Neural cell (in vitro differentiated cells): ENCODE data around the gene PTPRG. TPM values are rescaled to one million over a fixed set of nuclear protein-coding genes. Genes with fewer than 3 reads are reported as not detected.

Experiments used
- H2AFZ ChIP-seq: fragments of 200-600, 300-800 bp; sonication (generic), shearing (Covaris generic); 2 replicates; pipeline ENCODE4 v1.6.0; 2014; ENCODE audit warnings: low read depth, mild to moderate bottlenecking, antibody characterized with exemption, low read length, moderate library complexity
- H3F3A ChIP-seq: fragments of 200-600 bp; shearing (Covaris generic); 2 replicates; pipeline ENCODE4 v1.6.1; 2016; ENCODE audit warnings: mild to moderate bottlenecking, moderate library complexity, mixed read lengths, antibody characterized with exemption, low read length; ENCODE audit not compliant: insufficient read depth, poor library complexity, severe bottlenecking
- H3K27ac ChIP-seq: fragments of 200-600, 300-800 bp; sonication (generic), shearing (Covaris generic); 2 replicates; pipeline ENCODE4 v1.5.1; 2014; ENCODE audit warnings: mild to moderate bottlenecking, low read length, moderate library complexity
- H3K27me3 ChIP-seq: fragments of 300-800, 200-600 bp; sonication (generic), shearing (Covaris generic); 2 replicates; pipeline ENCODE4 v1.6.0; 2014; ENCODE audit warnings: mild to moderate bottlenecking, low read depth, low read length, moderate library complexity; ENCODE audit not compliant: insufficient read depth
- H3K36me3 ChIP-seq: fragments of 300-800, 200-600 bp; sonication (generic), shearing (Covaris generic); 2 replicates; pipeline ENCODE4 v1.5.1; 2014; ENCODE audit warnings: mild to moderate bottlenecking, antibody characterized with exemption, low read length, moderate library complexity; ENCODE audit not compliant: insufficient read depth
- H3K4me2 ChIP-seq: fragments of 300-800, 200-600 bp; sonication (generic), shearing (Covaris generic); 2 replicates; pipeline ENCODE4 v1.6.0; 2014; ENCODE audit warnings: mild to moderate bottlenecking, low read length
- H3K4me3 ChIP-seq: fragments of 300-800, 200-600 bp; sonication (generic), shearing (Covaris generic); 2 replicates; pipeline ENCODE4 v1.5.1; 2014; ENCODE audit warnings: mild to moderate bottlenecking, low read length, moderate library complexity
- H3K79me2 ChIP-seq: fragments of 200-600 bp; shearing (Covaris generic); replicated peaks from 2 replicates; pipeline ENCODE4 v1.6.0; 2014; ENCODE audit warnings: mild to moderate bottlenecking, low read length, moderate library complexity; ENCODE audit not compliant: insufficient read depth
- H3K9ac ChIP-seq: fragments of 300-800, 200-600 bp; sonication (generic), shearing (Covaris generic); 2 replicates; pipeline ENCODE4 v1.6.1; 2016; ENCODE audit warnings: mild to moderate bottlenecking, low read length, mixed read lengths
- H3K9me2 ChIP-seq: fragments of 200-600 bp; shearing (Covaris generic); 2 replicates; pipeline ENCODE4 v1.6.1; 2016; ENCODE audit warnings: mild to moderate bottlenecking, low read length, mixed read lengths; ENCODE audit not compliant: insufficient read depth
- H3K9me3 ChIP-seq: fragments of 200-600, 300-800 bp; sonication (generic), shearing (Covaris generic); 2 replicates; pipeline ENCODE4 v1.6.1; 2016; ENCODE audit warnings: mild to moderate bottlenecking, mixed run types, low read length, moderate library complexity, mixed read lengths
- H4K20me1 ChIP-seq: fragments of 200-600 bp; shearing (Covaris generic); 2 replicates; pipeline ENCODE4 v1.6.1; 2016; ENCODE audit warnings: mild to moderate bottlenecking, mixed run types; ENCODE audit not compliant: insufficient read depth
- EP300 ChIP-seq: fragments of 450-650 bp; conservative IDR thresholded peaks from 2 replicates; pipeline ENCODE4 v1.6.1; 2014; ENCODE audit warnings: antibody characterized with exemption, mild to moderate bottlenecking, moderate library complexity; ENCODE audit not compliant: poor library complexity, severe bottlenecking
- EZH2 ChIP-seq: fragments of 200-600, 300-800 bp; shearing (Covaris generic), sonication (generic); IDR thresholded peaks from 2 replicates; pipeline ENCODE4 v1.6.1; 2014; ENCODE audit warnings: antibody characterized with exemption, low read length, borderline replicate concordance, mild to moderate bottlenecking; ENCODE audit not compliant: insufficient read depth, poor library complexity, severe bottlenecking
- MXI1 ChIP-seq: fragments of 450-650 bp; conservative IDR thresholded peaks from 2 replicates; pipeline ENCODE4 v1.6.1; 2014; ENCODE audit warnings: antibody characterized with exemption, mild to moderate bottlenecking; ENCODE audit not compliant: poor library complexity, severe bottlenecking
- POLR2AphosphoS5 ChIP-seq: IDR thresholded peaks from 2 replicates; pipeline ENCODE4 v1.6.1; 2012
- RAD21 ChIP-seq: fragments of 450-650 bp; conservative IDR thresholded peaks from 2 replicates; pipeline ENCODE4 v1.6.1; 2014; ENCODE audit warnings: antibody characterized with exemption, mild to moderate bottlenecking, moderate library complexity
- SMC3 ChIP-seq: fragments of 450-650 bp; conservative IDR thresholded peaks from 2 replicates; pipeline ENCODE4 v1.6.1; 2014; ENCODE audit warnings: antibody characterized with exemption, mild to moderate bottlenecking, moderate library complexity; ENCODE audit not compliant: poor library complexity
- TAF1 ChIP-seq: IDR thresholded peaks from 2 replicates; pipeline ENCODE4 v1.6.1; 2012; ENCODE audit warnings: low read depth
- polyA plus RNA-seq: library from polyadenylated mRNA; depleted of rRNA; stranded (reverse); fragments of >200 nt; gene quantifications from 2 replicates; pipeline ENCODE4 v1.2.3, GENCODE V29; 2014
- TF ChIP-seq, protein P1 (sequence below): fragments of 450-650 bp; IDR thresholded peaks from 2 replicates; pipeline ENCODE4 v1.5.1; 2014; ENCODE audit warnings: antibody characterized with exemption, mild to moderate bottlenecking, moderate library complexity; ENCODE audit not compliant: poor library complexity, severe bottlenecking
- TF ChIP-seq, protein P2 (sequence below): IDR thresholded peaks from 2 replicates; pipeline ENCODE4 v1.6.1; 2012; ENCODE audit warnings: borderline replicate concordance

PTPRG gene
- polyA plus RNA-seq, 1 donor from 2014 or later = 33.1 TPM

DNA sequence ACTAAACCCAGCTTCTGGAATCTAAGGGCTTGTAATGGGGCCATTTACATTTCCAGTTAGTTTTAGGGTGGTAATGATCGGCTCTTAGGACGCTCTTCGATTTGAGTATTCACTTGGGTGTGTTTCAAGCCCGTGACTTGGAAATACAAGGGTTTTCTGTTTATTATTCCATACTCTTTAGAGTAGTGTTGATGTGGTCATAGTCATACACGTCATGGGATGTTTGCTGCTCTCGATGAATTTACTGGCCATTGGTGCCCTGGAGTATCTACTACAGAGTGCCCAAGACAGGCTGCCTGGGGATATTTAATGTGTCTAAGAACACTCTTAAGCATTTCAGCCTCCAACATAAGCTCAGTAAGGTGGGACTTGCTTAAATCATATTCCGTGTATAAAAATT, 64.1 kb downstream of the PTPRG start:
- Histone ChIP-seq H4K20me1 (no peaks in the 10 kb centered on the region), H3K79me2 (no peaks in the 10 kb centered on the region), H3K9ac (no peak overlapping the region), H3K27ac (no peak overlapping the region), H3F3A (no peaks in the 10 kb centered on the region), H3K4me2 (no peak overlapping the region), H2AFZ (no peak overlapping the region), H3K36me3 (no peaks in the 10 kb centered on the region), H3K4me3 (no peak overlapping the region), H3K9me3 (no peaks in the 10 kb centered on the region), H3K27me3 (no peaks in the 10 kb centered on the region), H3K9me2 (no peaks in the 10 kb centered on the region)
- no peak for TF ChIP-seq EP300
- no peak for TF ChIP-seq EZH2
- TF ChIP-seq, protein P1, sequence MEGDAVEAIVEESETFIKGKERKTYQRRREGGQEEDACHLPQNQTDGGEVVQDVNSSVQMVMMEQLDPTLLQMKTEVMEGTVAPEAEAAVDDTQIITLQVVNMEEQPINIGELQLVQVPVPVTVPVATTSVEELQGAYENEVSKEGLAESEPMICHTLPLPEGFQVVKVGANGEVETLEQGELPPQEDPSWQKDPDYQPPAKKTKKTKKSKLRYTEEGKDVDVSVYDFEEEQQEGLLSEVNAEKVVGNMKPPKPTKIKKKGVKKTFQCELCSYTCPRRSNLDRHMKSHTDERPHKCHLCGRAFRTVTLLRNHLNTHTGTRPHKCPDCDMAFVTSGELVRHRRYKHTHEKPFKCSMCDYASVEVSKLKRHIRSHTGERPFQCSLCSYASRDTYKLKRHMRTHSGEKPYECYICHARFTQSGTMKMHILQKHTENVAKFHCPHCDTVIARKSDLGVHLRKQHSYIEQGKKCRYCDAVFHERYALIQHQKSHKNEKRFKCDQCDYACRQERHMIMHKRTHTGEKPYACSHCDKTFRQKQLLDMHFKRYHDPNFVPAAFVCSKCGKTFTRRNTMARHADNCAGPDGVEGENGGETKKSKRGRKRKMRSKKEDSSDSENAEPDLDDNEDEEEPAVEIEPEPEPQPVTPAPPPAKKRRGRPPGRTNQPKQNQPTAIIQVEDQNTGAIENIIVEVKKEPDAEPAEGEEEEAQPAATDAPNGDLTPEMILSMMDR = no peak

DNA sequence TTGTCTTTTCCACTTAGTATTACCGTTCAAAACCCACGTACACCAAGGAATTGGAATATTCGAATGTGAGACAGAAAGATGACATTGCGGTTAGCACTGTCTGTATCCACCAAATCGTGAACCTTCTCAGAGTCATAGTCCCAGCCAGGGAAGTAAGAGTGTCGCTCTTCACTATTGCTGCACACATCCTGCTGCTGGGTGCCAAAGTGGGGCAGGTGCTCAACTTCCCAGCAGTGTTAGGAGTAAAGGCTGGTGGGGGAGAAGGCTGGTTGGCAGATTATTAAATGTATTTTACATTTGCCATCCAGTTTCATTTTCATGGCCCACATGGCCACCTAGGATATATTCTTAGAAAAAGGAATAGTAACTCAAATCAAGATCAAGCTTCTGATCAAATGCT, 65.1 kb downstream of the PTPRG start:
- no peak overlapping the region for H3K9ac ChIP-seq

More for the DNA sequence above, 65.1 kb downstream of the PTPRG start:
- H3K9me3 ChIP-seq = no peaks in the 10 kb centered on the region
- H3K4me2 ChIP-seq = no peak overlapping the region
- H3K9me2 ChIP-seq = no peaks in the 10 kb centered on the region
- H3K27me3 ChIP-seq = no peaks in the 10 kb centered on the region
- no peak overlapping the region for H3K27ac ChIP-seq
- H2AFZ ChIP-seq = no peak overlapping the region
- H3K79me2 ChIP-seq = no peaks in the 10 kb centered on the region
- H3F3A ChIP-seq = no peaks in the 10 kb centered on the region
- no peaks in the 10 kb centered on the region for H4K20me1 ChIP-seq
- no peaks in the 10 kb centered on the region for H3K36me3 ChIP-seq
- H3K4me3 ChIP-seq = no peak overlapping the region
- TF ChIP-seq, protein P2, sequence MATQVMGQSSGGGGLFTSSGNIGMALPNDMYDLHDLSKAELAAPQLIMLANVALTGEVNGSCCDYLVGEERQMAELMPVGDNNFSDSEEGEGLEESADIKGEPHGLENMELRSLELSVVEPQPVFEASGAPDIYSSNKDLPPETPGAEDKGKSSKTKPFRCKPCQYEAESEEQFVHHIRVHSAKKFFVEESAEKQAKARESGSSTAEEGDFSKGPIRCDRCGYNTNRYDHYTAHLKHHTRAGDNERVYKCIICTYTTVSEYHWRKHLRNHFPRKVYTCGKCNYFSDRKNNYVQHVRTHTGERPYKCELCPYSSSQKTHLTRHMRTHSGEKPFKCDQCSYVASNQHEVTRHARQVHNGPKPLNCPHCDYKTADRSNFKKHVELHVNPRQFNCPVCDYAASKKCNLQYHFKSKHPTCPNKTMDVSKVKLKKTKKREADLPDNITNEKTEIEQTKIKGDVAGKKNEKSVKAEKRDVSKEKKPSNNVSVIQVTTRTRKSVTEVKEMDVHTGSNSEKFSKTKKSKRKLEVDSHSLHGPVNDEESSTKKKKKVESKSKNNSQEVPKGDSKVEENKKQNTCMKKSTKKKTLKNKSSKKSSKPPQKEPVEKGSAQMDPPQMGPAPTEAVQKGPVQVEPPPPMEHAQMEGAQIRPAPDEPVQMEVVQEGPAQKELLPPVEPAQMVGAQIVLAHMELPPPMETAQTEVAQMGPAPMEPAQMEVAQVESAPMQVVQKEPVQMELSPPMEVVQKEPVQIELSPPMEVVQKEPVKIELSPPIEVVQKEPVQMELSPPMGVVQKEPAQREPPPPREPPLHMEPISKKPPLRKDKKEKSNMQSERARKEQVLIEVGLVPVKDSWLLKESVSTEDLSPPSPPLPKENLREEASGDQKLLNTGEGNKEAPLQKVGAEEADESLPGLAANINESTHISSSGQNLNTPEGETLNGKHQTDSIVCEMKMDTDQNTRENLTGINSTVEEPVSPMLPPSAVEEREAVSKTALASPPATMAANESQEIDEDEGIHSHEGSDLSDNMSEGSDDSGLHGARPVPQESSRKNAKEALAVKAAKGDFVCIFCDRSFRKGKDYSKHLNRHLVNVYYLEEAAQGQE = no peak
- TF ChIP-seq, protein P1 = no peak
- no peak for TF ChIP-seq EP300
- TF ChIP-seq RAD21 = no peak
- no peak for TF ChIP-seq TAF1
- TF ChIP-seq MXI1 = no peak
- no peak for TF ChIP-seq EZH2
- no peak for TF ChIP-seq SMC3
- TF ChIP-seq POLR2AphosphoS5 = no peak
